BJ (cell line): ENCODE measurements around the gene GPR155. TPM values are rescaled to one million over a fixed set of nuclear protein-coding genes. Genes with fewer than 3 reads are reported as not detected.

ENCODE experiments used
- CTCF ChIA-PET: fragments of 350-600 bp; formaldehyde crosslinking; extraction: SDS; loops from one replicate; lab custom pipeline; 2021; ENCODE audit warnings: antibody characterized with exemption, inconsistent platforms; lab: Yijun Ruan, JAX
- POLR2A ChIA-PET: fragments of 300-600 bp; sonication (Branson Sonifier 250); formaldehyde crosslinking; extraction: SDS; loops from one replicate; lab custom pipeline; 2021; ENCODE audit warnings: antibody characterized with exemption; lab: Charles Lee
- DNase-seq: peaks from one replicate; pipeline ENCODE4 v3.0.0-alpha.2; 2011; ENCODE audit warnings: low read depth
- H3K27me3 ChIP-seq: 2 replicates; pipeline ENCODE4 v1.6.0; 2011; ENCODE audit warnings: low read length; ENCODE audit not compliant: control insufficient read depth, insufficient read depth
- H3K36me3 ChIP-seq: 2 replicates; pipeline ENCODE4 v1.5.1; 2011; ENCODE audit warnings: low read length; ENCODE audit not compliant: control insufficient read depth, insufficient read depth
- H3K4me3 ChIP-seq: 2 replicates; pipeline ENCODE4 v1.5.1; 2011; ENCODE audit warnings: low read depth, mild to moderate bottlenecking, control low read depth, low read length
- CTCF ChIP-seq: IDR thresholded peaks from 2 replicates; pipeline ENCODE4 v1.5.1; 2011; ENCODE audit warnings: low read depth, mild to moderate bottlenecking, control low read depth, inconsistent platforms, low read length, moderate library complexity; ENCODE audit not compliant: insufficient read depth
- polyA plus RNA-seq: library from polyadenylated mRNA; depleted of rRNA; stranded (reverse); fragments of >200 nt; gene quantifications from 2 replicates; pipeline ENCODE4 v1.2.3, GENCODE V29; 2011

GPR155 gene
- polyA plus RNA-seq, 1 experiment: 2.0 TPM

- Histone ChIP-seq H3K27me3 (no peaks in the 10 kb centered on the region), H3K4me3 (no peak overlapping the region), H3K36me3 (no peaks in the 10 kb centered on the region)
- ChIA-PET CTCF (no interaction called here), POLR2A (no interaction called here)
- no peak for DNase-seq
- no peak for TF ChIP-seq CTCF
These were observed 25.5 kb upstream of the GPR155 start for GRCh38 chr2:174512345-174512744.

GRCh38 chr2:174511580-174512260, 24.9 kb upstream of the GPR155 start:
- Histone ChIP-seq H3K36me3 (no peaks in the 10 kb centered on the region), H3K27me3 (no peaks in the 10 kb centered on the region), H3K4me3 (no peak overlapping the region)
- no peak for TF ChIP-seq CTCF
- no peak for DNase-seq
- ChIA-PET POLR2A (no interaction called here), CTCF (no interaction called here)

- H3K27me3 ChIP-seq: no peaks in the 10 kb centered on the region
- ChIA-PET POLR2A (no interaction called here), CTCF (no interaction called here)
- no peak overlapping the region for H3K4me3 ChIP-seq
- no peak for TF ChIP-seq CTCF
- no peaks in the 10 kb centered on the region for H3K36me3 ChIP-seq
- DNase-seq: no peak
These were observed 23.9 kb upstream of the GPR155 start for GRCh38 chr2:174510583-174511189.

GRCh38 chr2:174503161-174503809, 16.5 kb upstream of the GPR155 start:
- H3K36me3 ChIP-seq: no peaks in the 10 kb centered on the region
- ChIA-PET CTCF (interaction anchor here (0.7 to 1.4 kb wide), 3 partner anchors 11 to 19 kb away, joined by 3 to 5 read pairs (median 3); no protein-coding TSS in a partner anchor), POLR2A (no interaction called here)
- H3K27me3 ChIP-seq: peaks cover 1% of the 10 kb centered on the region; the same call in 1 of the 2 replicates
- DNase-seq: no peak
- TF ChIP-seq CTCF: no peak
- H3K4me3 ChIP-seq: no peak overlapping the region

GRCh38 chr2:174499371-174499770, 12.5 kb upstream of the GPR155 start:
- Histone ChIP-seq H3K27me3 (peaks cover 1% of the 10 kb centered on the region), H3K4me3 (no peak overlapping the region), H3K36me3 (no peaks in the 10 kb centered on the region)
- TF ChIP-seq CTCF: no peak
- ChIA-PET CTCF (interaction anchor here (1.1 kb wide), 1 partner anchor 47 kb away, joined by 3 read pairs; no protein-coding TSS in a partner anchor), POLR2A (no interaction called here)
- DNase-seq: no peak
